HEK293 (cell line): ENCODE measurements around the gene LAMA5.

Experiments
- CTCF ChIA-PET: fragments of 350-600 bp; formaldehyde crosslinking; extraction: SDS; loops from one replicate; lab custom pipeline; 2021; ENCODE audit warnings: antibody characterized with exemption; lab: Yijun Ruan, JAX
- POLR2A ChIA-PET: fragments of 300-600 bp; formaldehyde crosslinking; extraction: SDS; loops from one replicate; lab custom pipeline; 2020; ENCODE audit warnings: antibody characterized with exemption, inconsistent platforms; lab: Yijun Ruan, JAX
- H3K27ac ChIP-seq: fragments of 200-500 bp; sonication (Bioruptor generic); 2 replicates; pipeline ENCODE4 v1.5.1; 2014; ENCODE audit warnings: low read depth, low read length, control low read depth, inconsistent platforms; ENCODE audit errors: extremely low read depth
- H3K36me3 ChIP-seq, 2 experiments: fragments of 200-500 bp in 1 of 2; sonication (Bioruptor generic) in 1 of 2; 1 replicate in 1 of 2; 2 replicates in 1 of 2; pipeline ENCODE4 v1.5.1; 2014 to 2017; ENCODE audit warnings: inconsistent platforms in 2 of 2, low read length in 2 of 2; ENCODE audit not compliant: control insufficient read depth in 2 of 2, insufficient read depth in 1 of 2
- H3K4me1 ChIP-seq: fragments of 200-500 bp; sonication (Bioruptor generic); 2 replicates; pipeline ENCODE4 v1.5.1; 2014; ENCODE audit warnings: mild to moderate bottlenecking, low read length, inconsistent platforms; ENCODE audit not compliant: control insufficient read depth, insufficient read depth
- H3K4me3 ChIP-seq: 2 replicates; pipeline ENCODE4 v1.5.1; 2011; ENCODE audit warnings: low read depth, mild to moderate bottlenecking, control low read depth, low read length, moderate library complexity
- H3K9me3 ChIP-seq: fragments of 200-500 bp; sonication (Bioruptor generic); 2 replicates; pipeline ENCODE4 v1.5.1; 2014; ENCODE audit warnings: low read depth, low read length, inconsistent platforms; ENCODE audit not compliant: control insufficient read depth, insufficient read depth
- GLIS1 ChIP-seq: fragments of 450-650 bp; formaldehyde crosslinking; IDR thresholded peaks from 2 replicates; pipeline ENCODE4 v1.5.1; 2016; ENCODE audit warnings: missing biosample characterization, missing genetic modification characterization
- MYNN ChIP-seq: fragments of 450-650 bp; formaldehyde crosslinking; IDR thresholded peaks from 2 replicates; pipeline ENCODE4 v1.5.1; 2016; ENCODE audit warnings: missing biosample characterization, missing genetic modification characterization, borderline replicate concordance
- SCRT1 ChIP-seq: fragments of 450-650 bp; formaldehyde crosslinking; IDR thresholded peaks from 2 replicates; pipeline ENCODE4 v1.5.1; 2016; ENCODE audit warnings: missing biosample characterization, missing genetic modification characterization, borderline replicate concordance
- TSHZ1 ChIP-seq: fragments of 450-650 bp; formaldehyde crosslinking; IDR thresholded peaks from 2 replicates; pipeline ENCODE4 v1.5.1; 2016; ENCODE audit warnings: missing biosample characterization, missing genetic modification characterization, borderline replicate concordance
- ZBTB1 ChIP-seq: fragments of 450-650 bp; formaldehyde crosslinking; IDR thresholded peaks from 2 replicates; pipeline ENCODE4 v1.5.1; 2016; ENCODE audit warnings: missing biosample characterization, missing genetic modification characterization
- ZBTB17 ChIP-seq: fragments of 450-650 bp; formaldehyde crosslinking; IDR thresholded peaks from 2 replicates; pipeline ENCODE4 v1.5.1; 2016; ENCODE audit warnings: missing biosample characterization, missing genetic modification characterization
- ZBTB7A ChIP-seq: fragments of 450-650 bp; formaldehyde crosslinking; IDR thresholded peaks from 2 replicates; pipeline ENCODE4 v1.5.1; 2016; ENCODE audit warnings: low read depth, missing biosample characterization, missing genetic modification characterization
- ZNF121 ChIP-seq: fragments of 450-650 bp; formaldehyde crosslinking; IDR thresholded peaks from 2 replicates; pipeline ENCODE4 v1.5.1; 2016; ENCODE audit warnings: missing biosample characterization, missing genetic modification characterization
- ZNF140 ChIP-seq: fragments of 450-650 bp; formaldehyde crosslinking; IDR thresholded peaks from 2 replicates; pipeline ENCODE4 v1.5.1; 2016; ENCODE audit warnings: missing biosample characterization, missing genetic modification characterization
- ZNF266 ChIP-seq: fragments of 450-650 bp; formaldehyde crosslinking; IDR thresholded peaks from 2 replicates; pipeline ENCODE4 v1.5.1; 2016; ENCODE audit warnings: missing biosample characterization, missing genetic modification characterization, low read depth
- ZNF398 ChIP-seq: fragments of 450-650 bp; formaldehyde crosslinking; IDR thresholded peaks from 2 replicates; pipeline ENCODE4 v1.5.1; 2017; ENCODE audit warnings: missing biosample characterization, missing genetic modification characterization
- ZNF510 ChIP-seq: fragments of 450-650 bp; formaldehyde crosslinking; IDR thresholded peaks from 2 replicates; pipeline ENCODE4 v1.5.1; 2018; ENCODE audit warnings: mild to moderate bottlenecking, missing genetic modification characterization, missing biosample characterization; ENCODE audit not compliant: insufficient replicate concordance
- ZNF513 ChIP-seq: fragments of 450-650 bp; IDR thresholded peaks from 2 replicates; pipeline ENCODE4 v1.5.1; 2018; ENCODE audit warnings: missing biosample characterization, missing genetic modification characterization
- ZNF514 ChIP-seq: fragments of 450-650 bp; formaldehyde crosslinking; IDR thresholded peaks from 2 replicates; pipeline ENCODE4 v1.5.1; 2016; ENCODE audit warnings: missing biosample characterization, missing genetic modification characterization
- ZNF530 ChIP-seq: fragments of 450-650 bp; formaldehyde crosslinking; IDR thresholded peaks from 2 replicates; pipeline ENCODE4 v1.5.1; 2016; ENCODE audit warnings: low read depth, missing biosample characterization, missing genetic modification characterization
- ZNF561 ChIP-seq: fragments of 450-650 bp; IDR thresholded peaks from 2 replicates; pipeline ENCODE4 v1.5.1; 2018; ENCODE audit warnings: missing biosample characterization, missing genetic modification characterization, borderline replicate concordance
- ZNF610 ChIP-seq: fragments of 450-650 bp; formaldehyde crosslinking; IDR thresholded peaks from 2 replicates; pipeline ENCODE4 v1.5.1; 2016; ENCODE audit warnings: missing biosample characterization, missing genetic modification characterization, borderline replicate concordance
- ZNF747 ChIP-seq: fragments of 450-650 bp; formaldehyde crosslinking; IDR thresholded peaks from 2 replicates; pipeline ENCODE4 v1.5.1; 2016; ENCODE audit warnings: missing biosample characterization, missing genetic modification characterization
- ZNF830 ChIP-seq: fragments of 450-650 bp; IDR thresholded peaks from 2 replicates; pipeline ENCODE4 v1.5.0; 2018; ENCODE audit warnings: missing biosample characterization, missing genetic modification characterization, low read depth, mild to moderate bottlenecking, moderate library complexity
- ZSCAN30 ChIP-seq: fragments of 450-650 bp; IDR thresholded peaks from 2 replicates; pipeline ENCODE4 v1.5.1; 2018; ENCODE audit warnings: missing biosample characterization, mild to moderate bottlenecking, missing genetic modification characterization, moderate library complexity
- TF ChIP-seq, protein P1 (sequence below): fragments of 450-650 bp; formaldehyde crosslinking; IDR thresholded peaks from 2 replicates; pipeline ENCODE4 v1.5.1; 2016; ENCODE audit warnings: missing biosample characterization, missing genetic modification characterization
- TF ChIP-seq, protein P2 (sequence below): fragments of 450-650 bp; formaldehyde crosslinking; IDR thresholded peaks from 2 replicates; pipeline ENCODE4 v1.5.1; 2016; ENCODE audit warnings: missing biosample characterization, missing genetic modification characterization

Gene LAMA5

GRCh38 chr20:62363920-62364851 is 2.9 kb downstream of the LAMA5 start (continued):
- TF ChIP-seq ZNF513 = no peak

GRCh38 chr20:62362991-62363919 is 3.9 kb downstream of the LAMA5 start:
- H3K4me1 ChIP-seq = peaks cover 14% of the 10 kb centered on the region
- peaks cover 0 to 14% of the 10 kb centered on the region in 2 experiments; a peak in 1 of 3 replicates for H3K36me3 ChIP-seq
- H3K27ac ChIP-seq = peak overlapping the region; percentile 22; the same call in 1 of the 2 replicates
- no peak overlapping the region for H3K4me3 ChIP-seq
- POLR2A ChIA-PET = interaction anchor here (1.1 to 1.4 kb wide), 2 partner anchors 13 to 26 kb away, joined by 3 read pairs; no protein-coding TSS in a partner anchor
- no peaks in the 10 kb centered on the region for H3K9me3 ChIP-seq
- CTCF ChIA-PET = interaction anchor here (0.7 to 2.7 kb wide), 4 partner anchors 8 to 828 kb away, joined by 3 to 14 read pairs (median 4); no protein-coding TSS in a partner anchor
- no peak for TF ChIP-seq ZNF121 (tag by site-specific recombination)
- TF ChIP-seq, protein P1, sequence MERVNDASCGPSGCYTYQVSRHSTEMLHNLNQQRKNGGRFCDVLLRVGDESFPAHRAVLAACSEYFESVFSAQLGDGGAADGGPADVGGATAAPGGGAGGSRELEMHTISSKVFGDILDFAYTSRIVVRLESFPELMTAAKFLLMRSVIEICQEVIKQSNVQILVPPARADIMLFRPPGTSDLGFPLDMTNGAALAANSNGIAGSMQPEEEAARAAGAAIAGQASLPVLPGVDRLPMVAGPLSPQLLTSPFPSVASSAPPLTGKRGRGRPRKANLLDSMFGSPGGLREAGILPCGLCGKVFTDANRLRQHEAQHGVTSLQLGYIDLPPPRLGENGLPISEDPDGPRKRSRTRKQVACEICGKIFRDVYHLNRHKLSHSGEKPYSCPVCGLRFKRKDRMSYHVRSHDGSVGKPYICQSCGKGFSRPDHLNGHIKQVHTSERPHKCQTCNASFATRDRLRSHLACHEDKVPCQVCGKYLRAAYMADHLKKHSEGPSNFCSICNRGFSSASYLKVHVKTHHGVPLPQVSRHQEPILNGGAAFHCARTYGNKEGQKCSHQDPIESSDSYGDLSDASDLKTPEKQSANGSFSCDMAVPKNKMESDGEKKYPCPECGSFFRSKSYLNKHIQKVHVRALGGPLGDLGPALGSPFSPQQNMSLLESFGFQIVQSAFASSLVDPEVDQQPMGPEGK (tag by site-specific recombination) = peak; percentile 54; the same call in 1 of the 2 replicates
- no peak for TF ChIP-seq ZNF747 (tag by site-specific recombination)
- TF ChIP-seq ZNF830 (tag by site-specific recombination) = no peak
- 0 out of 2 replicates have a peak, but pooled peaks have one; percentile 14 for TF ChIP-seq ZBTB17 (tag by site-specific recombination)
- peak; percentile 92 for TF ChIP-seq GLIS1 (tag by site-specific recombination)
- no peak for TF ChIP-seq ZNF514 (tag by site-specific recombination)
- TF ChIP-seq ZNF140 (tag by site-specific recombination) = no peak
- no peak for TF ChIP-seq ZNF610
- TF ChIP-seq, protein P2, sequence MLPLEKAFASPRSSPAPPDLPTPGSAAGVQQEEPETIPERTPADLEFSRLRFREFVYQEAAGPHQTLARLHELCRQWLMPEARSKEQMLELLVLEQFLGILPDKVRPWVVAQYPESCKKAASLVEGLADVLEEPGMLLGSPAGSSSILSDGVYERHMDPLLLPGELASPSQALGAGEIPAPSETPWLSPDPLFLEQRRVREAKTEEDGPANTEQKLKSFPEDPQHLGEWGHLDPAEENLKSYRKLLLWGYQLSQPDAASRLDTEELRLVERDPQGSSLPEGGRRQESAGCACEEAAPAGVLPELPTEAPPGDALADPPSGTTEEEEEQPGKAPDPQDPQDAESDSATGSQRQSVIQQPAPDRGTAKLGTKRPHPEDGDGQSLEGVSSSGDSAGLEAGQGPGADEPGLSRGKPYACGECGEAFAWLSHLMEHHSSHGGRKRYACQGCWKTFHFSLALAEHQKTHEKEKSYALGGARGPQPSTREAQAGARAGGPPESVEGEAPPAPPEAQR (tag by site-specific recombination) = no peak
- TF ChIP-seq ZSCAN30 (tag by site-specific recombination) = peak; percentile 78; the same call in 1 of the 2 replicates
- TF ChIP-seq ZNF398 (tag by site-specific recombination) = peak; percentile 54
- TF ChIP-seq ZNF530 (tag by site-specific recombination) = no peak
- TF ChIP-seq ZBTB7A = no peak
- no peak for TF ChIP-seq MYNN
- TF ChIP-seq ZNF266 (tag by site-specific recombination) = no peak
- TF ChIP-seq TSHZ1 (tag by site-specific recombination) = no peak
- TF ChIP-seq ZNF510 (tag by site-specific recombination) = no peak
- TF ChIP-seq ZNF561 = peak; percentile 25; the same call in 1 of the 2 replicates
- no peak for TF ChIP-seq SCRT1 (tag by site-specific recombination)
- no peak for TF ChIP-seq ZBTB1
